Spleen (tissue), 7 donors: ENCODE data around the gene ERGIC1.

ENCODE experiments used
- CTCF ChIP-seq, 11 experiments: fragments of 200-600 bp in 7 of 11; fragments of 450-650 bp in 4 of 11; sonication (generic) in 4 of 11; IDR thresholded peaks in 8 of 11; conservative IDR thresholded peaks in 3 of 11; 1 replicate in 7 of 11; 2 replicates in 4 of 11; pipeline versions ENCODE4 v1.4.0 to v1.8.0; 2016 to 2021; ENCODE audit warnings: antibody characterized with exemption in 11 of 11, inconsistent platforms in 4 of 11, mild to moderate bottlenecking in 1 of 11
- POLR2A ChIP-seq, 3 donors: fragments of 450-650 bp; IDR thresholded peaks; one replicate each; pipeline ENCODE4 v1.5.1; 2017; ENCODE audit warnings: antibody characterized with exemption in 3 of 3, mild to moderate bottlenecking in 1 of 3
- donor health status: DM: no; HTN: no; CAD: no; lungs with moderate emphysema.
- donor health status: DM: no; HTN: no; CAD: no.
- donor health status: DM: no; HTN: no; CAD: no.

DNA sequence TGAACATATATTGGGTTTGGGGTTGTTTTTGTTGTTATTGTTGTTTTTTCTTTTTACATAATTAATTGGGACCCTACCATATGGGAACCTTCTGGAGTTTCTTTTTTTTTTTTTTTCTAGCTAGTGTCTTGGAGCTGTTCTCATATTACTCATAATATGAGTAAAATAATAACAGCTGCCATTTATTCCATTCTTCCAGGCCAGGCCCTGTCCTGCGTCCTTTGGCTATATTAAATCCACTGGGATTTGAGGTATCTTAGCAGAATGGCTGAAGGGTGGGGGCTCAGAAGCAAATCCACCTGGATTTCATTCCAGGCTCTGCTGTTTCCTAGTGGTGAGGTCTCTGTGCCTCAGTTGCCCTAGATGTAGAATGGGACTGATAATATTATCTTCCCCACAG, 77.9 kb downstream of the ERGIC1 start:
- no peak for TF ChIP-seq POLR2A (IDR thresholded peaks at IDR 0.05)
- no peak for TF ChIP-seq CTCF (IDR thresholded peaks at IDR 0.05 in 8 of 11, conservative IDR thresholded peaks at IDR 0.05 in 3 of 11)
